ENCODE data around the gene PTPN4. TPM values are rescaled to one million over a fixed set of nuclear protein-coding genes. Genes with fewer than 3 reads are reported as not detected.
"Not testable (repeated sequence)": the region's sequence is repeated elsewhere in the genome, so short reads cannot be mapped to it uniquely, and the experiment has no call there.

The PTPN4 gene
- total RNA-seq, 1 donor = 19.5 TPM

- TF ChIP-seq CTCF (IDR thresholded peaks at IDR 0.05; ENCODE audit: extremely low read depth, low read depth, low read length) = no peak
These were observed 236.4 kb downstream of the PTPN4 start for GRCh38 chr2:119996148-119996547.

GRCh38 chr2:119996896-119997891 is 237.5 kb downstream of the PTPN4 start:
- H3K4me3 ChIP-seq (ENCODE audit: insufficient read depth, low read length); H3K27me3 ChIP-seq (ENCODE audit: insufficient read depth, low read length); H3K27ac ChIP-seq (ENCODE audit: low read depth, low read length); H4K20me1 ChIP-seq (ENCODE audit: insufficient read depth, low read length); H3K4me2 ChIP-seq (ENCODE audit: insufficient read depth, low read length); H2AFZ ChIP-seq (ENCODE audit: low read length); H3K9me3 ChIP-seq (ENCODE audit: low read depth, low read length); H3K4me1 ChIP-seq (ENCODE audit: insufficient read depth, low read length); DNase-seq (ENCODE audit: insufficient read length, low spot score, missing footprints); H3K36me3 ChIP-seq (ENCODE audit: insufficient read depth, low read length); H3K79me2 ChIP-seq (ENCODE audit: insufficient read depth, low read length): not testable (repeated sequence)

More at GRCh38 chr2:119996148-119996547, 236.4 kb downstream of the PTPN4 start:
- no peak overlapping the region for H3K27ac ChIP-seq (ENCODE audit: low read depth, low read length)
- H3K4me2 ChIP-seq (ENCODE audit: insufficient read depth, low read length) = no peak overlapping the region
- H3K4me1 ChIP-seq (ENCODE audit: insufficient read depth, low read length) = no peaks in the 10 kb centered on the region
- H3K9me3 ChIP-seq (ENCODE audit: low read depth, low read length) = no peaks in the 10 kb centered on the region
- no peaks in the 10 kb centered on the region for H3K27me3 ChIP-seq (ENCODE audit: insufficient read depth, low read length)
- H3K79me2 ChIP-seq (ENCODE audit: insufficient read depth, low read length) = no peaks in the 10 kb centered on the region
- H3K4me3 ChIP-seq (ENCODE audit: insufficient read depth, low read length) = no peak overlapping the region
- no peak overlapping the region for H2AFZ ChIP-seq (ENCODE audit: low read length)
- H4K20me1 ChIP-seq (ENCODE audit: insufficient read depth, low read length) = no peaks in the 10 kb centered on the region
- no peak for DNase-seq (ENCODE audit: insufficient read length, low spot score, missing footprints)
- no peaks in the 10 kb centered on the region for H3K36me3 ChIP-seq (ENCODE audit: insufficient read depth, low read length)

- no peaks in the 10 kb centered on the region for H4K20me1 ChIP-seq (ENCODE audit: insufficient read depth, low read length)
- no peak for TF ChIP-seq CTCF (IDR thresholded peaks at IDR 0.05; ENCODE audit: extremely low read depth, low read depth, low read length)
- H3K27me3 ChIP-seq (ENCODE audit: insufficient read depth, low read length) = no peaks in the 10 kb centered on the region
- H3K4me1 ChIP-seq (ENCODE audit: insufficient read depth, low read length) = no peaks in the 10 kb centered on the region
- H2AFZ ChIP-seq (ENCODE audit: low read length) = no peak overlapping the region
- H3K79me2 ChIP-seq (ENCODE audit: insufficient read depth, low read length) = no peaks in the 10 kb centered on the region
- no peaks in the 10 kb centered on the region for H3K9me3 ChIP-seq (ENCODE audit: low read depth, low read length)
- no peak overlapping the region for H3K4me2 ChIP-seq (ENCODE audit: insufficient read depth, low read length)
- DNase-seq (ENCODE audit: insufficient read length, low spot score, missing footprints) = no peak
- no peak overlapping the region for H3K4me3 ChIP-seq (ENCODE audit: insufficient read depth, low read length)
- no peaks in the 10 kb centered on the region for H3K36me3 ChIP-seq (ENCODE audit: insufficient read depth, low read length)
- no peak overlapping the region for H3K27ac ChIP-seq (ENCODE audit: low read depth, low read length)
These were observed 241.7 kb downstream of the PTPN4 start for GRCh38 chr2:120001471-120001870.

GRCh38 chr2:120004254-120004653 is 244.5 kb downstream of the PTPN4 start:
- H3K27ac ChIP-seq (ENCODE audit: low read depth, low read length) = no peak overlapping the region
- H3K4me1 ChIP-seq (ENCODE audit: insufficient read depth, low read length) = no peaks in the 10 kb centered on the region
- no peak for DNase-seq (ENCODE audit: insufficient read length, low spot score, missing footprints)
- H3K79me2 ChIP-seq (ENCODE audit: insufficient read depth, low read length) = no peaks in the 10 kb centered on the region
- no peaks in the 10 kb centered on the region for H4K20me1 ChIP-seq (ENCODE audit: insufficient read depth, low read length)
- H2AFZ ChIP-seq (ENCODE audit: low read length) = no peak overlapping the region
- H3K4me3 ChIP-seq (ENCODE audit: insufficient read depth, low read length) = no peak overlapping the region
- no peaks in the 10 kb centered on the region for H3K9me3 ChIP-seq (ENCODE audit: low read depth, low read length)
- no peak overlapping the region for H3K4me2 ChIP-seq (ENCODE audit: insufficient read depth, low read length)
- H3K27me3 ChIP-seq (ENCODE audit: insufficient read depth, low read length) = no peaks in the 10 kb centered on the region
- no peak for TF ChIP-seq CTCF (IDR thresholded peaks at IDR 0.05; ENCODE audit: extremely low read depth, low read depth, low read length)
- H3K36me3 ChIP-seq (ENCODE audit: insufficient read depth, low read length) = no peaks in the 10 kb centered on the region

Measured in osteoblast (primary cell).